NCI-H2029 treated with DMSO at 0.1 percent for 48 hours (cell line): ENCODE measurements around the gene SLC25A46.
A peak's percentile ranks its signal among the peaks of the same experiment; 100 is the strongest.
"Not testable (repeated sequence)": the region's sequence is repeated elsewhere in the genome, so short reads cannot be mapped to it uniquely, and the experiment has no call there.

ENCODE experiments used
- DNase-seq: peaks from one replicate; lab custom pipeline; 2025; lab: John Stamatoyannopoulos, UW

The SLC25A46 gene

DNA sequence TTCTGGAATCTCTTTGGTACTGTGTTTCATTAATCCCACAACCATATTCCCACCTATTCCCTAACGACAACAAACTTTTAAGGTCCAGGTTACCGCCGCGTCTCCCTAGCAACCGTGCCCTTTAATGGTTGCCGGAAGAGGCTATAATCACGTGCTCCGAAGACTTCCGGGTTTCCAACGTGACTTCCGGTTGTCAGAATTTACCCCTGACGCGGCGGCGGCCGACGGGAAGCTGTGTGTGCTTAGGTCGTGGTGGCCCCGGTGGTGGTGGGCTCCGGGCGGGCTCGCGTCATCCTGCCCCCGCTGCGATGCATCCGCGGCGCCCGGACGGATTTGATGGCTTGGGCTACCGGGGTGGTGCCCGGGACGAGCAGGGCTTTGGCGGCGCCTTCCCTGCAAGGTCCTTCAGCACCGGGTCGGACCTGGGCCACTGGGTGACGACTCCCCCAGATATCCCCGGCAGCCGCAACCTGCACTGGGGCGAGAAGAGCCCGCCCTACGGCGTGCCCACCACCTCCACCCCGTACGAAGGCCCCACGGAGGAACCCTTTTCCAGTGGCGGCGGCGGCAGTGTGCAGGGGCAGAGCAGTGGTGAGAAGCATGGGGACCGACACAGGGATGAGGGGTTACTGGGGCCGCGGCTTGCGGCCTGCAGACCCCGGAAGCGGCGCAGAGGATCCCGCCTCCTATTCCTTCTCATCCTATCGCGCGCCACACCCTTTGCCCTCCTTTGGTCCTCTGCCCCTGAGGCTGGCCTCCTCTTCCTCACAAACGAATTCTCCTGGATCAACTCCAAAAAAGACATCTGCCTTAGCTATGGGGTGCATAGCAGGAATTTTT, at the start of gene SLC25A46:
SLC25A46 (plus strand) TSS at position 196 of the 840 bp plus-strand sequence; CDS start at position 309, 113 bp downstream.
- DNase-seq = peak; percentile 65

DNA sequence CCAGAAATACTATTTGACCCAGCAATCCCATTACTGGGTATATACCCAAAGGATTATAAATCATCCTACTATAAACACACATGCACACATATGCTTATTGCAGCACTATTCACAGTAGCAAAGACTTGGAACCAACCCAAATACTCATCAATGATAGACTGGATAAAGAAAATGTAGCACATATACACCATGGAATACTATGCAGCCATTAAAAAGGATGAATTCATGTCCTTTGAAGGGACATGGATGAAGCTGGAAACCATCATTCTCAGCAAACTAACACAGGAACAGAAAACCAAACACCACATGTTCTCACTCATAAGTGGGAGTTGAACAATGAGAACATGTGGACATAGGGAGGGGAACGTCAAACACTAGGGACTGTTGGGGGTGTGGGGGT, 48.2 kb upstream of the SLC25A46 start:
- DNase-seq = not testable (repeated sequence)

DNA sequence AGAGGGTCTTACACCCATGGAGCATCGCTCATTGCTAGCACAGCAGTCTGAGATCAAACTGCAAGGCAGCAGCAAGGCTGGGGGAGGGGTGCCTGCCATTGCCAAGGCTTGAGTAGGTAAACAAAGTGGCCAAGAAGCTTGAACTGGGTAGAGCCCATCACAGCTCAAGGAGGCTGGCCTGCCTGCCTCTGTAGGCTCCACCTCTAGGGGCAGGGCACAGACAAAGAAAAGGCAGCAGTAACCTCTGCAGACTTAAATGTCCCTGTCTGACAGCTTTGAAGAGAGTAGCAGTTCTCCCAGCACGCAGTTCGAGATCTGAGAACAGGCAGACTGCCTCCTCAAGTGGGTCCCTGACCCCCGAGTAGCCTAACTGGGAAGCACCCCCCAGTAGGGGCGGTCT, 46.1 kb upstream of the SLC25A46 start:
- DNase-seq = not testable (repeated sequence)

DNA sequence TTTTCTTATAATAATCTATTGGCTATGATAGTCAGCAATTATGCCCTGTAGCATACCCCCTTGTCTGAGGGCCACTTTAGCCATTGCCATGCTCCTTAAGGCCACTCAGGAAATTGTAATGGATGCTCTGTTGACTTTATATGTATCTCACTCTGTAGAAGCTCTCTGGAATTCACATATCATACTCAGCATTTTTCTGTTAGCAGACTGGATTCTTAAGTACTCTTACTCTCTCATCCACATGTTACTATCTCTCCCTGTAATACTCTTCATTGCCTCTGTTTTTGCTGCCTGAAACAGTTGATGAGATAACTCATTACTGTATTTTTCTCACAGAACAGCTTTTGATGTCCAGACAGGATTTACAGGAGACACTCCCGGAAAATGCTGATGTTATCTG, 36.5 kb upstream of the SLC25A46 start:
- no peak for DNase-seq

DNA sequence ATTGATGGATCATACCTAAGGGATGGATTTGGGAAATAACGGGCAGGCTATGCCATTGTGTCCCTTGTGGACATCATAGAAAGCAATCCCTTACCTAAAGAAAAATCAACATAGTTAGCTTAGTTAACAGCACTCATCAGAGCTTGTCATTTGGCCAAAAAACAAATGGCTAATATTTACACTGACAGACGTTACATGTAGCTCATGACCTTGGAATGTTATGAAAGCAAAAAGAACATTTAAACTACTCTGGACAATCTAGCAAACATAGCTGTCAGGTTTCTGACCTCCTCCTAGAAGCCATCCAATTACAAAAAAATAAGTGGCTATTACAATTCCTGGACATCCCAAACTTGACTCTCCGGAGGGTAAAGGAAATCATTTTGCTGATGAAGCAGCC, 36.1 kb upstream of the SLC25A46 start:
- DNase-seq = no peak

DNA sequence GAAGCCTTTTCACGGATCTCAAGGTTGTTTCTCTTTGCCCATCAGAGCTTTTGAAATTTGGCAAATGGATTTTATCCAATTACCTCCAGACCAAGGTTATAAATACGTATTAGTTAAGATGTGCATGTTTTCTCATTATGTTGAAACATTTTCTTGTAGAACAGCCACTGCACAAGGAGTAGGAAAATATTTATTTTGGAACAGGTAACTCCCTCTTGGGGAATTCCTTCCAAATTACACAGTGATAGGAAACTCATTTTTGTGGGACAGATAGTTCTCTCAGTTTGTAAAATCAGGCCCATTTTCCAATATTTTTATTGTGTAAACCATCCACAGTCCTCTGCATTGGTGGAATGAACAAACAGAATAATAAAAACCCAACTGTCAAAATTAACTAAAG, 35.3 kb upstream of the SLC25A46 start:
- DNase-seq = no peak

DNA sequence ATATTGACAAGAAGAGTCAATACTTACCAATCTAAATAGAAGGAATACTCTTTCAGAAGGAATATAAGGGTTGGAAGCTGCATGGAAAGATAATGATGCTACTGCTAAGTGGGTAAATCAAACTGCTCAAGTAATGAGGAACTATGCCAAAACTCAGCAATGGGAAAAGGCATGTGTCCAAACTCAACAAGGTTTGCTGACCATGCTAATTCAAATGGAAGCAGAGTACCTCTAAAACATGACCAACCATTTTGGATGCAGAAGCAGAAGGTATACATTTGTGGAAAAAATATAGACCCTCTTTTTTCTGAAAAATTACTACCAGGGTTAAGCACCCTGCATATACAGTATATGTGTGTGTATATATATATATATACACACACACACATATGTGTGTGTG, 33.5 kb upstream of the SLC25A46 start:
- DNase-seq = no peak

DNA sequence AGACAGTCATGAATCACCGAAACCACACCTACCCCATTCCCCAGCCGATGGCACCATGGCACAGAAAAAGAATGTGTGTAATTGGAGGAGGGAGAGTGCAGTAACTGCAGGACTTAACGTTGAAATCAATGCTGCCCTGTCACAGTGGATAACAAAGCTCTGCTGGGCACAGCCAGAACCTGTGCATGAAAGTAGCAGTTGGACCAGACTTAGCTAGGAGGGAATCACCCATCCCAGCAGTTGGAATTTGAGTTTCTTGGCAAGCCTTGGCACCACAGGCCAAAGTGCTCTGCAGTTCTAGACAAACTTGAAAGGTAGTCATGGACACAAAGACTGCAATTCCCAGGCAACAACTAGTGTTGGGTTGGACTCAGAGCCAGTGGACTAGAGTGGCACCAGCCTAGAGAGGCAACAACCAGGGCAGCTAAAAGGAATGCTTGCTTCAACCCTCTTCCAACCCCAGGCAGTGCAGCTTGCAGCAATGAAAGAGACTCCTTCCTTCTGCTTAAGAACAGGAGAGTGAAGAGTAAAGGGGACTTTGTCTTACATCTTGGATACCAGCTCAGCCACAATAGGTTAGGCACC, 31.5 kb upstream of the SLC25A46 start:
- DNase-seq = no peak

DNA sequence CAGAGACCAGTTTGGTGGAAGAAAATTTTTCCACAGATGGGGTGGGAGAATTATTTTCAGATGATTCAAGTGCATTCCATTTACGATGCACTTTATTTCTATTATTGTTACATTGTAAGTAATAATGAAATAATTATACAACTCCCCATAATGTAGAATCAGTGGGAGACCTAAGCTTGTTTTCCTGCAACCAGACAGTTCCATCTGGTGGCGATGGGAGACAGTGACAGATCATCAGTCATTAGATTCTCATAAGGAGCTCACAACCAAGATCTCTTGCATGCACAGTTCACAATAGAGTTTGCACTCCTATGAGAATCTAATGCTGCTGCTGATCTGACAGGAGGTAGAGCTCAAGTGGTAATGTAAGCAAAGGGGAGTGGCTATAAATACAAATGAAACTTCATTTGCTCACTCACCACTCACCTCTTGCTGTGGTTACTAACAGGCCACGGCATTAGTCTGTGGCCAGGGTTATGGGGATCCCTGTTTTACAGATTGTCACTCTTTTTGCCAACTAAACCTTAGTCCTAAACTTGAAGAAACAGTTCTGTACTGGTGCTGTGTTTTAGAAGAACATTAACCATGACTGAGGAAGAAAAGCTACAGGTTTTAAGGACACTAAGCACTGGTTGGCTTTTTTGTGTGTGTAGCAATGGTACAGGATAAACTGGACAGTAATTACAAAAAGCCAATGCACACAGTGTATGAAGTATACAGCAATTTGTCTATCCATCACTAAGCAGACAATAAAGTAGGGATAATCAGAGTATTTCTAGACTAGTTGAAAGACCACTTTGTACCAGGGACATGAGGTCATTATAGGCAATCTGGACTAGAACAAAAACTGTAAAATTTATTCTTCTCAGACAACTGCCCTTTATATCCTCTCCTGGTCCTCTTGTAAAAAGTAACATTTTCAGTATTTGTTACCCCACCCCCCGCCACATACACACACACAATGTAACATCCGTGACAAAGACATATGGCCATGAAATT, 22.3 kb upstream of the SLC25A46 start:
- no peak for DNase-seq

DNA sequence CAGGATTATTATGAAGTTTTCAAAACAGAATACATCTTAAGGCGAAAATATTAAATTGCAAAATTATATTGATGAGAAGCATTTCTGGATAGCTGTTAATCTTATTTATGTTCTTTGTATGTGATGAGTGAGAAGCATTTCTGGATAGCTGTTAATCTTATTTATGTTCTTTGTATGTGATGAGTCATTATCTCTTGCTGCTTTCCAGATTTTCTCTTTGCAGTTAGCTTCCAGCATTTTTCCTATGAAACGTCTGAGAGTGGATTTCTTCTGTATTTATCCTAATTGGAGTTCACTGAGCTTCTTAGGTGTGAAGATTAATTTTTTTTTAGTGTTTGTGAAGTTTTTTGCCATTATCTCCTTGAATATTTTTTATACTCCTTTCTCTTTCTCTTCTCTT, 20.5 kb upstream of the SLC25A46 start:
- no peak for DNase-seq

DNA sequence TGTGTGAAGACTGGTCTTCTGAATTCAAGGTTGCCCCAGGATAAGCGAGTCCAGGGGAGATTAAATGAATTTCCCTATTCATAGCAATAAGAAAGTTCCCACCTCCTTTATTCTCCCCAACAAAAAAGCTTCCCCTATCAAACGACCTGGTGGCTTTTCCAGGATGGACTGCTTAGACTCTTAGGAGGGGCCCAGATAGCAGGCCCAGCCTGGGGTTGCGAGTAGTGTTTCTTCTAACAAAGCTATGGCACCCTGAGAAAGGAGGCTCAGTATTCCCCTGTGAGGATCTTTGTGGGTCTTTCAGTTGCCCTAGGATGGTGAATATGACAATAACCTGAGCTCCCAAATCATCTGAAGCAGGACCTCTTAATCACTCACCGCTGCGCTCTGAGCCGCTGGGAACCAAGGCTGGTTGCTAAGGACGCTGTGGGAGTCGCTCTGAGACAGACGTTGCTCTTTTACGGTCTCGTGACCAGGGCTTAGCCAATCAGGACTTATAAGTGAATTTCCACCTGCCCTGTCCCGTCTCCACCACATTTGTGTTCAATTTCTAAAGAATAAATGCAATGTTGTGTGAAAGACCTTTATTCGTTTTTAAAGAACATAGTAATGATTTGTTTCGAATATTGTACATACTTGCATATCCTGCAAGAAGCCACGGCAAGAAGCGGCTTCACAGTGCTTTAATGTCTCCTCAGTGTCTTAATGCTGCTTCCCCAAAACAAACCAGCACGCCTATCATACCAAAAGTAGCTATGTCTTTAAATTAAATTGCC, 12.4 kb upstream of the SLC25A46 start, which contains the start of gene TMEM232:
TMEM232 (minus strand) TSS at position 423 of the 776 bp plus-strand sequence. CDS start 59,319 bp downstream, outside the sequence.
- DNase-seq = peak; percentile 68

DNA sequence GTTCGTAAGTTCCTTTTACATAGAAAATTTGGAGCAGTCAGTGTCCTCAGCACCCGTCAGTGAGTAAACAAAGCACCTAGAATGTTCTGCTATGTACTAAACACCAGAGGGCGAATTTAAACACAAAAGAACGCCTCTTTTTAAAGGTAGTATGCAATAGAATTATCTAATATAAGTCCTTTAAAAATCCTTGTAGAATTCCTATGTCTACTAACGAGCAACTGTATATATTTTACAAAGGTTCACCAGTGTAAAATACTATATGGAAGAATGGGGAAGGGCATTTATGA, 11.8 kb upstream of the SLC25A46 start:
- DNase-seq = peak; percentile 36

DNA sequence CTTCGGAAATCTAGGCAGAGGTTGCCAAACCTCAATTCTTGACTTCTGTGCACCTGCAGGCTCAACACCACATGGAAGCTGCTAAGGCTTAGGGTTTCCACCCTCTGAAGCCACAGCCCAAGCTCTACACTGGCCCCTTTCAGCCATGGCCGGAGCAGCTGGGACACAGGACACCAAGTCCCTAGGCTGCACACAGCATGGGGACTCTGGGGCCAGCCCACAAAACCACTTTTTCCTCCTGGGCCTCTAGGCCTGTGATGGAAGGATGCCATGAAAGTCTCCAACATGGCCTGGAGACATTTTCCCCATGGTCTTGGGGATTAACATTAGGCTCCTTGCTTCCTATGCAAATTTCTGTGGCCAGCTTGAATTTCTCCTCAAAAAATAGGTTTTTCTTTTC, 7.3 kb upstream of the SLC25A46 start:
- not testable (repeated sequence) for DNase-seq

DNA sequence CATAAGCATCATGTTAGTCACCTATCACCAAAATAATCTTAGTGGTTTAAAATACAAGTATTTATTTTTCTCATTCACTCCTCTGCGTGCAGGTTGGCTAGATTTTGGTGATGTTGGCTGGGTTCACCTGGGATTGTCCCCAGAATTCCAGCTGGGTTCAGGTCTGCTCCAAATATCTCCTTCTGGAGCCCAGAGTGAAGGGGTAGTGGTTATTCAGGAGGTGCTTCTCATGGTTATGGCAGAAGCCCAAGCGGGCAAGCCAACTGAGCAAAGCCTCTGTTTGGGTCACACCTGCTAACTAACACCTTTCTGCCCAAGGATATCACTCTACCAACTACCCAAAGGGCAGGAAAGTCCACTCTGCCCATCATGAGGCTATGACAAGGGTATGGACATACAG, 4.7 kb upstream of the SLC25A46 start:
- DNase-seq = no peak

DNA sequence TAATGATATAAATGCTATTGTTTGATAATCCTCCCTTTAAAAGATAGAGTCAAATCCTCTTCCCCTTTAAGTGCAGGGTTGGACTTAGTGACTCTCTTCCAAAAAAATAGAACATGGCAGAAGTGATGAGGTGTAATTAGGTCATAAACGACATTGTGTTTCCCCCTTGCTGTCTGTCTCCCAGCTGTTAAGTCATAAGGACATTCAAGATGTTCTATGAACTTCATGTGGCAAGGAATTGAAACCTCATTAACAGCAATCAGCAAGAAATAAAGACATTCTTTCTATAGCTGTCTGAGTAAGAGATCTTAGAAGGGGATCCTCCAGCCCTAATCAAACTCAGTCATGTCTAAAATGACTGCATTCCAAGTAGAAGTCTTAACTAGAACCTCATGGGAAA, 3.3 kb upstream of the SLC25A46 start:
- no peak for DNase-seq

DNA sequence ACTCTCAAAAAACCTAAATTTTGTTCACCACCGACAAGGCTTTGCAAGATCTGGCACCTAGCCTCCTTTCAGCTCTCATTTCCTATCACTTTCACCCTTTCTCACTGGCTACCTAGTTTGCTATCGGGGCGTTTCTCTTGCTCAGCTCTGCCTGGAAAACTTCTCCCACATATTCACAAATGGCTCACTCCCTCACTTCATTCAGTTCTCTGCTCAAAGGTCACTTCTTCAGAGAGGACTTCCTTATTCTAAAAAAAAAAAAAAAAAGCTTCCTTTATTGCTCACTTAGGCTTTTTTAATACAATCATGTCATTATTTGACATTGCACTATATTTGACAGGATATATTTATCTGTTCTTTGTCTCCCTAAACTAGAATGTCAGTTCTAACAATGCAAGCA, 2.1 kb upstream of the SLC25A46 start:
- no peak for DNase-seq

DNA sequence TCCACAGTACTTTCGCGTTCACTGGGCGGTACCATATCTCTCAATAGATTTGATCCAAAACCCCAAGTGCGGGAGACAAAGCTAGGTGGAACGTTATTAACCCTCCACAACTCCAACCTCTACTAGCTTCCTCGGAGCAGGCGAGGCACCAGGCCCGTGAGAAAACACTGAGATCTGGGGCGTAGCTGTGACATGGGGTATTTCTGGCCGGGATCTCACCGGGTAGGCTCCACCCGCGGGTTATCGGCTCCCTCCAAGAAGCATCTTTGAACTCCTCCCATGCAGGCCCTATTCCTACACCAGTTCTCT, 350 bp upstream of the SLC25A46 start:
- DNase-seq = no peak

DNA sequence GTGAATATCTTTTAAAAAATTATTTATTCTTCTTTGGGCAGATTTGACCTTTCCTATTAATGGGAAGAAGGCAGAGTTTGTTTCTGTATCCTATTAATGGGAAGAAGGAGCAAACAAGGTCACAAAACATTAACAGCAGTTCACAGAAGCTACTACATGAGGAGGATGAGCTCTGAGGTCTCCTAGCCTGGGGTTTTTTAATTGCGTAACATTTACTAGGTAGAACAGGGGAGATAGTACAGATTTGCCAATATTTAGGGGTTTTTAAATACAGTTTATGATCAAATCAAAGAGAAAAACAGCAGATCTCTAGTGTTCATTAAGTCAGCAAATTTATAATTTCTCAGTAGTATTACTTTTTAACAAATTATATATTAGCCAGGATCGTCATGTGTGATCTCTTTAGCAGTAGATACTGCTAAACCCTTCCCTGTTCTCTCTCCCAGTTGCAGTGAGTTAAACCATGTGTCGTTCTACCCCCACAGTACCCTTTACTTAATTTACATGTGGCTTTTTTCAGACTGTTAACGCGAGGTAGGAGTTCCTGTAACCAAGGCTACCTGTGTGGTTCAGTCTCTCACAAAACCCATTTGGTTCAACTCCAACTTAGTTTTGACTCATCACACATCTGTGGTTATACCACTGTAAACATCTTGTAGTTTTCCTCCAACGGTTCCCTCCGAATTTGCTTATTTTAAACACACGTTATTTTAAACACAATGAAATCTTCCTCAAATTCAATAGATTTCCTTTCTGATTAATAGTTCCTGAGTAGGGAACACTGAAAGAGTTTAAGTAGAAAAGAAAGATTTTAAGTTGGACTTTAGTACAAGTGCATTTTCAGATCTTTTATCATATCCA, 13.3 kb downstream of the SLC25A46 start:
- DNase-seq = no peak

DNA sequence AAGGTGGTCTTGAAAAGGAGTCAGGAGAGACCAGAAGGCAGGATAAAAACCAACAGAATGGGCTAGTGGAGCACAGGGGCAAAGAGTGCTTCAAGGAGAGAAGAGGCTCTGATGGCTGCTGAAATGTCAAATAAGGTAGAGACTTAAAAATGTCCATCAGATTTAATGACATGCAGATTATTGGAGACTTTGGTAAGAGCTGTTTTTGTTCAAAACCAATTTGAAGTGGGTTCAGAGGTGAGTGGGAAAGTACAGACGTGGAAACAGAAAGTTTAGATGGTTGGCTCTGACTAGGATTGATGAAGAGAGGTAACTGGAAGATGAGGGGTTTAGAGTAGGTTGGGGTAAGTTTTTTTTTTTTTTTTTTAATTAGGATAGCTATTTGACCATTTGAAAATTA, 14.1 kb downstream of the SLC25A46 start:
- no peak for DNase-seq

DNA sequence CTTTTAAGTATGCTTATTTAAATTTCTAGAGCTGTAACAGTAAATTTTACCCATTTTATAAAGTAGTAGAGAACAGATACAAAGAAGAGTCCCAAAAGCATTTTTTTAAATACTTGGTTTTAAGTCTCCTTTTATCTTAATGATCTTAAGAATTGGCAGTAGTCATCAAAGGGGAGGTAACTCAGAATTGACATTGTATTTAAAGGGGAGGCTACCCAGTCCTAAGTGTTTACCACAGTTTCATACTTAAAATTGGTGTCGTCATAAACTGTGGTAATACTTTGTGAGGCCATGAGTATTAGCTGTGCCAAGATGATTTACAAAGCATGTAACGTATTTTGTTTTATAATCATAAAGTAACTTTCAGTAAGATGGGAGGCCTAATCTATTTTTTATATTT, 14.8 kb downstream of the SLC25A46 start:
- no peak for DNase-seq

DNA sequence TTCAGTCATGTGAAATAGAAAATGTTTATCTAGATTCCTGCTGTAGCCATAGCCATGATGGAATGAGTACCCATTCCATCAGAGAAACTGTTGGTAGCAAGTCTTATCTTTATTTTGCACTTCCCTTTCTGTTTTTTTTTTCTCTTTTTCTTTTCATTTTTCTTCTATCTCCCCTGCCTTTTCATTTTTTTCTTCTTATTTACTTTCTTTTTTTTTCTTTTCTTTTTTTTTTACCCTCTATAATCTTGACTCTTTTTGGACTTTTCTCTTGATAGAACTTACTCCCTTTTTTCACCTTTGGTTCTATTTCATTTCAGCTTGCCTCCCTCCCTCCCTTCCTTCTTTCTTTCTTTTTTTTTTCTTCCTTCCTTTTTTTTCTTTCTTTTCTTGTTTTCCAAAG, 15.4 kb downstream of the SLC25A46 start:
- no peak for DNase-seq
